Activated CD4-positive, alpha-beta T cell treated with anti-CD3 and anti-CD28 coated beads, Interleukin-2, amount 50 U/mL, for 1 hour (primary cell): Measurements from ENCODE around the gene POGZ.
A peak's percentile ranks its signal among the peaks of the same experiment; 100 is the strongest.
"Not testable (repeated sequence)": the region's sequence is repeated elsewhere in the genome, so short reads cannot be mapped to it uniquely, and the experiment has no call there.

Source experiments
- DNase-seq: peaks from one replicate; pipeline ENCODE4 v3.0.0-alpha.2; 2020

POGZ gene

GRCh38 chr1:151474745-151475144, 15.5 kb upstream of the POGZ start:
- no peak for DNase-seq

DNA sequence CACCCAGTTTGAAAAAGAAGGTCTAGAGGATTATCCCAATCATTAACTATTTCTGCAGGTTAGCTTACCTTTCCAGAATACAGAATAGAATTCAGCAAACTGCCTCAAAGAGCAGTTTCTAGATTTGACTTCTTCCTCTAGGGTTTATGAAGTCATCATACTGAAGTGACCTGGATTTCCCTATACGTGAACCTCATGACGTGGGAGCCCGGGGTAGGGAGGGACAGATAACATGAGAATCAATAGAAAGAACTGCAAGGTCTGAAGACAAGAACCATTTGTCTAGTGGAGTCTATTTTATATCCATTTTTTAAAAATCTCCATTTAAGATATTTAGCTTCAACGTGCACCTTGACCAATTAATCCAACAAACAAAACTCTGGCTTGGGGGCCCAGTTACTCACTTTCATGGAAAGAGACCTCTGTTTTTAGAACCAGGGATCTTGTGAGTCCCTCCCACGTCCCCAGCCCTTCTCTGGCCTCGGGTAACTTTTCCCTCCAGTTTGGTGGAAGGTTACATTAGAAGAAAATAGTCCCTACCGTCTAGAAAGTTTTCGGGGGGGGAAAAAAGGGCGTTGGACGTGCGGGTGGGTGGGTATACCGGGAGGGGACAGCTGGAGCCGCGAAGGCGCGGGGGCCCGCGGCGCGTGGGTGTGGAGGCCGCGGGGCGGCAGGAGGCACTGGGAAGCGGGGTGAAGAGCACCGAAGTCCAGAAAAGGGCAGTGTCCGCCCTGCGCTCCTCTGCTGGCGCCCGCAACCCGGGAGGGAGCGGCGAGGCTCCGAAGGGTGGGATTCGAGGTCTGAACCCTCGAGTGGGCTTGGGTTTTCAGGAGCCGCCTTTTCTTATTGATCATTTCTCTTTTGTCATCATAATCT, 13.8 kb upstream of the POGZ start:
- peak; percentile 7 for DNase-seq

GRCh38 chr1:151465026-151465425, 5.7 kb upstream of the POGZ start:
- no peak for DNase-seq

DNA sequence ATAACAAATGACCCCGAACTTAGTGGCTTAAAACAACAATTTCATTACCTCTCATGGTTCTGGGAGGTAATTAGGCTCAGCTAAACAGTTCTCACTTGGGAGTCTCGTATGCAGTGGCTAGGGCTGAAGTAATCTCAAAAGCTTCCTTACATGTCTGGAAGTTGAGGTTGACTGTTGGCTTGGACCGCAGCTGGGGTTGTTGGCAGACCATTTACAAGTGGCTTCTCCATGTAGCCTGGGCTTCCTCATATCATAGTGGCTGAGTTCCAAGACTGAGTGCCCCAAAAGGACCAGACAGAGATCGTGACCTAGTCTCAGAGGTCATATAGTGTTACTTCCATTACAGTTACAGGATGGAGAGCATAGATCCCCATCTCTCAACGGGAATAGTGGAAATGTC, 2.4 kb upstream of the POGZ start:
- no peak for DNase-seq

DNA sequence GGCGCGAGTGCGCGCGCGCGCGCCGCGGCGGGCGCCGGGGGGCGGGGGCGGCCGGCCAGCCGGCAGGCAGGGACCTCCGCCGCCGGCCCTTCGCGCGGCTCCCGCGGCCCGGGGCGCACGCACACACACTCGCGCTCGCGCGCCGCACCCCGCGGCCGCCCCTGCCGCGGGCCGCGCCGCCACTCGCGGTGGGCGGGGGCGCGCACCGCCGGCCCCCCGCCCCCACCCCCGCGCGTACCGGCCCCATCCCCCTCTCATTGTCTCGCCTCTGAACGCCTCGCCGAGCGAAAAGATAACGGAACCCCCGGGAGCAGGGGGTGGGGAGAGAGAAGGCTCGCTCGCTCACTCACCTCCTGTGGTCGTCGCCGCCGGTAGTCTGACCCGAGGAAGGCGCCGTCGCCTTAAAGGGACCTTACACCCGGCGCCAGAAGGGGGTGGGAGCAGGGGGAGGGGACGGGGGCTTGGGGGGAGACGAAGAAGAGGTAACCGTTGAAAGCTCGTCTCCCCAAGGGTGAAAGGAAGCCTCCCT, 428 bp downstream of the POGZ start:
- peak; percentile 55 for DNase-seq

DNA sequence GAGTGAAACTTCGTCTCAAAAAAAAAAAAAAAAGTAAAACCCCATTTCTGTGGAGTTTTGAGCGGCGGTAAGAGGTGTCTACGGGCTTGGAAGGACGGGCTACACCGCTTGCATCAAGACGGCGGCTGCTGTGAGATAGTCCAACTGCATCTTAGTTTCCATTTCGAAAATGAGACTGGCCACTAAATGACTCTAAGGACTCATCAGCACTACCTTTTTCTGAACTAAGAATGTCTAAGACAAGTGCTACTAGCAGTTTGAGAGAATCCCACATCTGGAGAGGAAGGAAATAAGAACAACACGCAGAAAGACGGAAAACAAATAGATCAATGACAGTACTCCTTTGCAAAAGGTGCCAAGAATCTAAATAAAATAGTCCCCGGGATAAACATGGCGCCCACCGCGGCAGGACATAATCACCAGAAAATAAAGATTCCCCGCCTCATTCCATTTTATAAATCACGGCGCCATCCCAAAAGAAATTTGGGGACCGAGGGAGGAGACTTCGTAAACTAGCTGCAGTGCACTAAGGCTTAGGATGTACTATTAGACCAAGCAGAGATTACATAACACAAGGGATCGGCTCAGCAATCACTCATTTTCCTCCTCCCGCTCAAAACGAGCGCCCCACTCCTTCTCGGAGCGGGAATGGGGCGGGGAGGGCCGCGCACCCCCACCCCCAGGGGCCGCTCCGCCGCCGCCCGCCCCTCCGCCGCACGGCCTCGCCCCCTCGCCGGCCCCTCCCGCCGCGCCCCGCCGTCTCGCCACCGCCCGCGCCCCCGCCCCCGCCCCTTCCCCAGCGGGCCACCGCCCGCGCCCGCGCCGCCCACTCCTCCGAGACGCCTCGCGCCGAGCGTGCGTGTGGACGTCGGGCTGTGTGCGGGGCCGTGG, 1.1 kb downstream of the POGZ start:
- DNase-seq: peak; percentile 68

GRCh38 chr1:151455966-151456365, 3.3 kb downstream of the POGZ start:
- no peak for DNase-seq

GRCh38 chr1:151455231-151455630, 4.1 kb downstream of the POGZ start:
- no peak for DNase-seq

DNA sequence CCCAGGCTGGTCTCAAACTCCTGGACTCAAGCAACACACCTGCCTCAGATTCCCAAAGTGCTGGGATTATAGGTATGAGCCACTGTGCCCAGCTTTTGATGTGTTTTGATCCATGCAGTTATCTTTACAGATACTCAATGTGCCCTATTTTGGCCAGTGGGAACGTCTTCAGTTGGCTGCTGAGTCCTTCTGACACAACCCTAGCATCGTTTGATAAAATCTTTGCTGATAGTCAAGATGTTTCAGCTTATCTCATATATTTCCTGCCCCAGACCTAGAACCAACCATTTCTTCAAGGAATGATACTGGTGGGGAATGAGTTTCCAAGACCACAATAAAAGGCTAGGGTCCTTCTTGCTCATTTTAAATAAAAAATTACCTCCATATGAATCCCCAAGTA, 11.6 kb downstream of the POGZ start:
- DNase-seq: no peak

- no peak for DNase-seq
These were observed 14.5 kb downstream of the POGZ start for GRCh38 chr1:151444783-151445177.

DNA sequence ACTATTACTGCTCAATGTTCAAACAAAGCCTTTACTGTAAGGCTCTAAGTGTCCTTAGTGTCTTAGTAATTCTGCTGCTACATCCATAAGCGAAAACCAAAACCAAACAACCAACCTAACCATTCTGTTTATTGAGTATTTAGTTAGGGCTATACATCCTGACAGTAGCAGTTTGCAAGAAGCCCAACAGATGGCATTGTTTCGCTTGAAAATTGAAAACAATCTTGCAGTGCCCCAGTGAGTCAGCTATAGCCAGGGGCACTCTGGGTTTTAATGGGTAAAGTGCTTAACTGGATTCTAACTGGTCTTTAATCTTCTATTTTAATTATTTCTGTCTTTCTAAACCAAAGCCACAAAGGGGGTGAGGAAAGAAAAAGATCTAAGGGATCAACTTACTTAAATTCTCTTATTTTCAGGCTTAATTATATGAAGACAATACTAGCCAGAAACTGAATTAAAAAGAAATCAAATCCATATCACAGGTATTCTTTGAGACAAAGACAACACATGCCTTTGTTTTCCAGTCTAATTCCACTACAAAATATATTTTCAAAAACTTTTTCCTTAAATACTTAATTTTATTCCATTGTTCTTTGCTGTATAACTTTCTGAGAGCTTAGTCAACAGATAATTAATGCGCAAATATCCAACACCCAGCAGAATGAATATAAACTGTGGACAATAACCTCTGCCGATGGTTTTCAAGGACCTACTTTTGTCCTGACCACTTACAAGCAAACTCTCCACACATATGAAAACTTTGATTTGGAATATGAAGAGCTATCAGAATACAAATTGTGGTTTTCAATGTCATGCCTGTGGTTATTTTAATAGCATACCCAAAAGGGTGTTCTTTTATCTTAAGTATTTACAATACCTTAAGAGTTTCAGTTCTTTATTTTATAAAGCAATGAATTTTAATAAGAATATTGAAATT, 15.2 kb downstream of the POGZ start:
- DNase-seq: peak; percentile 66

GRCh38 chr1:151437396-151437795, 21.9 kb downstream of the POGZ start:
- not testable (repeated sequence) for DNase-seq

- DNase-seq: no peak
These were observed 22.3 kb downstream of the POGZ start for GRCh38 chr1:151436985-151437384.

DNA sequence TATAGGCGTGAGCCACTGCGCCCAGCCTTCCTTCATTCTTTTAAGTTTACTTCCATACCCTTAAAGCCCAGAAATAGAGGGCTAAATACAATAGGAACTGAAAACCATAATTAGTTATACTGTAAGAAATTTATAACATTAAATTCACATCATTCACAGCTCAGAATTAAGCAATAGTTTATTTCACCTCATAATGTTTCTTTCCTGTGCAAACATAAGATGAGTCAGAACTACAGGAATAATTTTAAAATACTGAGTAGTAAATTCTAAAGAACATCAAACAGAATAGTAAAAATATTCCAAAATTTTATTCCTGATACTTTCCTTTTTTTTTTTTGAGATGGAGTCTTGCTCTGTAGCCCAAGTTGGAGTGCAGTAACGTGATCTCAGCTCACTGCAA, 24.1 kb downstream of the POGZ start:
- no peak for DNase-seq

DNA sequence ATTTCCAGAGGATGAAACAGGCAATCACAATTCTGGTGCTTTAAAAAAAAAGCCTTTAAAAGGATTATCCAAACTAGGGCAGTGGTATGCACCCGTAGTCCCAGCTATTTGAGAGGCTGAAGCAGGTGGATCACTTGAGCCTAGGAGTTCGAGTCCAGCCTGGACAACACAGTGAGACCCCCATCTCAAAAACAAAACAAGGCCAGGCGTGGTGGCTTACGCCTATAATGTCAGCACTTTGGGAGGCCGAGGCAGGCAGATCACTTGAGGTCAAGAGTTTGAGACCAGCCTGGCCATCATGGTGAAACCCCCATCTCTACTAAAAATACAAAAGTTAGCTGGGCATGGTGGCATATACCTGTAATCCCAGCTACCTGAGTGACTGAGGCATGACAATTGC, 25.5 kb downstream of the POGZ start:
- DNase-seq: not testable (repeated sequence)

DNA sequence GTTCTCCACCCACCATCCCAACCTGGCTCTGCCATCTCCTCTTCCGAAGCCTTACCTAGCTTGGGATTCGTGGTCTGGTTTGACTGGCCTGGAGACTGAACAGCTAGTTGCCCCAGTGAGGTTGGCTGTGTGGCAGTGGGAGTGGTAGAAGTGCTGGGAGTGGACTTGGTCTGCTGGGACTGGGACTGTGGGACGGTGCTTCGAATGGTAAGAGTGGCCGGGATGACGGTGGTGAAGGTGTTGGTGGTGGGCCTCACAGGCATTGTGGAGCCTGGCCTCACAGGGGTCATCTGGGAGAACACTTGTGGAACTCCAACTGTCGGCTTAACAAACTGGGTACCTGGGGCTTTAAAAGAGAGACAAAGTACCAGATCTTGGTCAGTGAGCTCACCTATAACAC, 31.2 kb downstream of the POGZ start:
- DNase-seq: no peak

DNA sequence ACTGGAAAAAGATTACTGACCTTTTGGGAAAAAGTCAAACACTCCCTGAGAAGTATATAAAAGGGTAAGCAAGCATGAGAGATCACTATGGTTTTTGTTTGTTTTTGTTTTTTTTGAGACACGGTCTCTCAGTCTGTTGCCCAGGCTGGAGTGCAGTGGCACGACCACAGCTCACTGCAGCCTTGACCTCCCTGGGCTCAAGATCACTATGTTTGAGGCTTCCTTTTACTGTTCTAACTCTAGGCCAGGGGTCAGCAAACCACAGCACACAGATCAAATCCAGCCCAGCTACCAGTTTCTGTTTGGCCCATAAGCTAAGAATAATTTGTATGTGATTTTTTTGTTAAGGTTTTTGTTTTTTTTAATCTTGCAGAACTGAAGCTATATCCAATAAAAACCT, 34.2 kb downstream of the POGZ start:
- no peak for DNase-seq

DNA sequence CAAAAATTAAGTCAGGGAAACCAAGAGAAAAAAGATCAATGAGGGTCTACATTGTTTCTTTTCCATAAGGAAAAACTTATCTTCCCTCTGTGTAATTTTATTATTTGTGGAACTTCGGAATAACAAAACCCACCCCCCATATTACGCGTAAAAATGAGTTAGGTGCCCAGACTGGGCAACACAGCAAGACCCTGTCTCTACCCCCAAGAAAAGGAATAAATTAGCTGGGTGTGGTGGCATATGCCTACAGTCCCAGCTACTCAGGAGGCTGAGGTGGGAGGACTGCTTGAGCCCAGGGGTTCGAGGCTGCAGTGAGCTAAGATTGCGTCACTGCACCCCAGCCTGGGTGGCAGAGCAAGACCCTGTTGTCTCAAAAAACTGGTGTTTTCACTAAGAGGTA, 39.5 kb downstream of the POGZ start:
- DNase-seq: no peak

- no peak for DNase-seq
These were observed 41.2 kb downstream of the POGZ start for GRCh38 chr1:151418081-151418480.

- no peak for DNase-seq
These were observed 43.1 kb downstream of the POGZ start for GRCh38 chr1:151416231-151416630.

GRCh38 chr1:151411884-151412283, 47.4 kb downstream of the POGZ start:
- DNase-seq: no peak

DNA sequence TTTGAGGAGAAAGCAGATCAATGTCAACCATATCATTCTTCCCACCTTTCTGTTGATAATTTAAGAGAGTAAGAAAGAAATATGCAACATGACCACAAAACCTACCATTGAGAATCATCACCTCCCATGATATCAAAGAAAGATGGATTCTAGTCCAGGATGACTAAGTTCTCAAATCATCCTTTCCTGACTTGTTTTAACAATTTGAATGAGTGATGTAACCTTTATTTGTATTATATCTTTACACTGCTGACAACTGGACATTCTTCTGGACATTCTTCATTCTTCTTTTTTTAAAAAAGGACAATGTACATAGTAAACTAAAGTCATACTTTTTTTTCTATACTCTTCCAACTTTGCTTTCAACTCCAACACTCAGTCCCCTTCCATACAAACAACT, 50.4 kb downstream of the POGZ start:
- DNase-seq: no peak

- no peak for DNase-seq
These were observed 52.0 kb downstream of the POGZ start for GRCh38 chr1:151407304-151407703.
